GM19023 (cell line): ENCODE data around the gene STK11.
"Not testable (repeated sequence)": the region's sequence is repeated elsewhere in the genome, so short reads cannot be mapped to it uniquely, and the experiment has no call there.

ENCODE experiments used
- ATAC-seq: cut with Tn5 transposase; IDR thresholded peaks from one replicate; pipeline ENCODE4 v1.9.1; 2021; ENCODE audit warnings: mild to moderate bottlenecking, moderate library complexity; ENCODE audit not compliant: unreplicated experiment

STK11 gene

DNA sequence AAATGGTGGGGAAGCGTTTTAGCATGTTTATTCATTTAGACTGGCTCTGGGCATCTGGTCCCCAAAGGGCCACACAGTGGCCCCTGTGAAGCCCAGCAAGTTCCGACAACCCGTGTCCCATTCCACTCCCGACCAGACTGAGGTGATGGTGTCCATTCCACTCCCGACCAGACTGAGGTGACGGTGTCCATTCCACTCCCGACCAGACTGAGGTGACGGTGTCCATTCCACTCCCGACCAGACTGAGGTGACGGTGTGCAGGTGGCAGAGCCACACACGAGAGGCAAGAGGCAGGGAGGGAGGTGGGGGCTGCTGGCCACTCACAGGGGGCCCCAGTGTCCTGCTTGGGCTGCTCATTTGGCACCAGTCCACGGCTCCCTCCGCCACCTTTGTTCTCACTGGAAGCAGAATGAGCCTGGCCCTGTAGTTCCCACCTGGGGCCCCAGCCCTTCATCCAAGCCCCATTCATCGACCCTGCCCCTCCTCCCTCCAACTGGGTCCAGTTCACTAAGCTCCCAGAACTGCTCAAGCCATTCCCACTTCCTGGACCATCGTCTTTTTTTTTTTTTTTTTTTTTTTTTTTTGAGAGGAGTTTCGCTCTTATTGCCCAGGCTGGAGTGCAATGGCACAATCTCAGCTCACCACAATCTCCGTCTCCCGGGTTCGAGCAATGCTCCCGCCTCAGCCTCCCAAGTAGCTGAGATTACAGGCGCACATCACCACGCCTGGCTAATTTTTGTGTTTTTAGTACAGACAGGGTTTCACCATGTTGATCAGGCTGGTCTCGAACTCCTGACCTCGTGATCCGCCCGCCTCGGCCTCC, 40.9 kb downstream of the STK11 start:
- ATAC-seq = not testable (repeated sequence)

DNA sequence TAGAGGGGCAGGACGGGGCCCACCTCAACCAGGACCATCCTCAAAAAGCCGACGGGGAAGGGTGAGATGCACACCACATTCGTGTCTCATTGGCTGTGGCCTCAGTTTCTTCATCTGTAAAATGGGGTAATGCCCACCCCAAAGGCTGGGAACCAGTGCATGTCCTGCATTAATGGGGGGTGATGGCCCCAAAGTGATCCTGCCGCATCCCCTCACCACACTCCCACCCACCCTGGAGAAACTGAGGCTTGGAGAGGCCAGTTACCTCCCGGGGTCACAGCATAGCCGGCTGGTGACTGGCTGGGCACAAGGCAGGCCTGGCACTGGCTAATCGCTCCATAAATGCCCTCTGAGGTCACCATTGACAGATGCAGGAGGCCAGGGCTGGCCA, 42.2 kb downstream of the STK11 start:
- no peak for ATAC-seq

DNA sequence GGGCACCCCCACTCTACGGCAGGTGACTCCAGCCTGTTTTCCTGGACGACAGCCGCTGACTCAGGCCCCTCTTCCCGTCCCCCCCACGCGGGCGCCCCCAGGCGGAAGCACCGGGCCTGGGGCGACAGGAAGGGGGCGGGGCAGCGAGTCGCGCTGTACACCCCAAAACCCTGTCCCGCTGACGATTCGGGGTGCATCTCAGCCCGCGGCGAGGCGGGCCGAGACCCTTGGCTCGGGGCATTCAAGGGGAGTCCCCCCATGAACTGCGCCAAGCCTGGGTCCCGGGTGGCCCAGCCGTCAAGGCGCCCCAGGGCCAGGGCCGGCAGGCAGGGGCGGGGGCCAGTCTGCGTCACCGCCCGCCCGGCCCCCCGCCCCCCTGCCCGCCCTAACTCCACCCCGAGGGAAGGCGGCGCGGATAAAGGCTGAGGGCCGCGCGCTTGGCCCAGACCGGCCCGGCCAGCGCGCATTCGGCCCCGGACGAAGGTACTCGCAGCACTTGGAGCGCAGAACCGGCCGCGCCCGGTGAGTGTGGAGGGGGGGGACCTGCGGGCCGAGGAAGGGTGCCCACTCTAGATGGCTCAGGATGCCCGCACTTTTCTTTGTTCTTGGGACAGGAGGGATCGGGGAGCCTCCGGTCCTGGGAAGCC, 42.7 kb downstream of the STK11 start, which contains the start of gene MIDN:
Gene MIDN, plus strand, starts transcription at position 445 of the 647 bp plus-strand sequence. CDS start 1,714 bp downstream, outside the sequence.
- ATAC-seq = peak; percentile 22

DNA sequence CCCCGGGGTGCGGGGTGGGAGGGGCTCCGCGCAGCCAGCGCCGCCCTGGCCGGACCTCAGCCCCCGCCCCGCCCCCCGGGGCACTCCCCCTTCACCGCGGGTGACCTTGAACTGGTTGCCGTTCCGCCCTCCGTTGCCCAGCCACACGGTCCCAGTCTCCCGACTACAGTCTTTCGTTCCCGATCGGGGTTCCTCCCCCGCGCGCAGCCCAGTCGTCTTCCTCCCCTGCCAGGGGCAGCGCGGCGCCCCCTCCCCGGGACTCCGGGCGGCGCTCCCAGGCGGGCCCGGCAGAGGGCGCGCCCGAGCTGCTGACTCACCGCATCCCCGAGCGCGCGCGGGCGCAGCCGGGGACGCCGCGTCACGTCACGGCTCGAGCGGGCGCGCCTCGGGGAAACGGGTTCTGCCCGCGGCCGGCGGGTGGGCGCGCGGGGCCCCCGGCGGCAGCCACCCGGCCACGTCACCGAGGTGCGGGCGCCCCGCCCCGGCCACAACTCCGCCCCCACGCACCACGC, 43.3 kb downstream of the STK11 start:
- peak; percentile 37 for ATAC-seq

DNA sequence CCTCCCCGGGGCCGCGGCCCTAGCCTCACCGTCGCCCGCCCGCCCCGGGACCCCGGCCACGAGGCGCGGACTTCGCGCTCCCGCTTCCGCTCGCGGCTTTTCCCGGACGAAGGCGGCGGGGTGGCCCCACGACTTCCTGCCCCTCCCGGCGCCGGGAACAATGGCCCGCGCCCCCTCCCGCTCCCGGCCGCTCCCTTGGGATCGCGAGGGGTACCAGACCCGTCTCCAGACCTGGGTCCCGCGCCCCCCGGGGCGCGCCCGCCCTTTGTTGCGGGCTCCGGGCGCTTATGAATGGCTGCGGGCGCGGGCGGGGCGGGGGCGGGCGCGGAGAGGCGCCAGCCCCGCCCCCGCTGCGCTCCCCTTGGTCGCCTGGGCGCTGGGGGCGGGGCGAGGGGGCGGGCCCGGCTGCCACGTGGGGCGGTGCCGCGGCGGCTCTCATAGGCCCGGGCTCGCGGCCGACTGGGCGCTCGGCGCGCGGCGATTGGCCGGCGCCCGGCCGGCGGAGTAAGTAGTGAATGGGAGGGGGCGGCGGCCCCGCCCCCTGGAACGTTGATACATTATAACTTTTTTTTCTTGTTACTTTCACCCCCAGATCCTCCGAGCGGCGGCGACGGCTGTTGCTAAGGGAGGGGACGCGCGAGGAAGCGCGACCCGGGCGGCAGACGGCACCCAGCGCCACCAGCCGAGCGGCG, 43.9 kb downstream of the STK11 start:
- peak; percentile 37 for ATAC-seq

DNA sequence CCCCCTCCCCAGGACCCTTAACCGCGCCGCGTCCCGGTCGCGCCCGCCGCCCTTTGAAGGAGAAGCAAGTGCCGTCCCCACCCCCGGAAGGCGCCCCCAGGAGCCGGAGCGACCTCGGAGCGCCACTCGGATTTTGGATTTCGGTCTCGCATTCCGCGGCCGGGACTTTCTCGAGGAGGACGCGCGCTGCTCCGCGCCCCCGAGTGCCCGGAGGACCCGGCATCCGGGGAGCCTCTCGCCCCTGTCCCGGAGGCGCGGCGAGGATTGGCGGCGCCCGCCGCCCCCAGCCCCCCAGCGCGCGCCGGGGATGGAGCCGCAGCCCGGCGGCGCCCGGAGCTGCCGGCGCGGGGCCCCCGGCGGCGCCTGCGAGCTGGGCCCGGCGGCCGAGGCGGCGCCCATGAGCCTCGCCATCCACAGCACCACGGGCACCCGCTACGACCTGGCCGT, 44.4 kb downstream of the STK11 start:
- ATAC-seq = no peak

DNA sequence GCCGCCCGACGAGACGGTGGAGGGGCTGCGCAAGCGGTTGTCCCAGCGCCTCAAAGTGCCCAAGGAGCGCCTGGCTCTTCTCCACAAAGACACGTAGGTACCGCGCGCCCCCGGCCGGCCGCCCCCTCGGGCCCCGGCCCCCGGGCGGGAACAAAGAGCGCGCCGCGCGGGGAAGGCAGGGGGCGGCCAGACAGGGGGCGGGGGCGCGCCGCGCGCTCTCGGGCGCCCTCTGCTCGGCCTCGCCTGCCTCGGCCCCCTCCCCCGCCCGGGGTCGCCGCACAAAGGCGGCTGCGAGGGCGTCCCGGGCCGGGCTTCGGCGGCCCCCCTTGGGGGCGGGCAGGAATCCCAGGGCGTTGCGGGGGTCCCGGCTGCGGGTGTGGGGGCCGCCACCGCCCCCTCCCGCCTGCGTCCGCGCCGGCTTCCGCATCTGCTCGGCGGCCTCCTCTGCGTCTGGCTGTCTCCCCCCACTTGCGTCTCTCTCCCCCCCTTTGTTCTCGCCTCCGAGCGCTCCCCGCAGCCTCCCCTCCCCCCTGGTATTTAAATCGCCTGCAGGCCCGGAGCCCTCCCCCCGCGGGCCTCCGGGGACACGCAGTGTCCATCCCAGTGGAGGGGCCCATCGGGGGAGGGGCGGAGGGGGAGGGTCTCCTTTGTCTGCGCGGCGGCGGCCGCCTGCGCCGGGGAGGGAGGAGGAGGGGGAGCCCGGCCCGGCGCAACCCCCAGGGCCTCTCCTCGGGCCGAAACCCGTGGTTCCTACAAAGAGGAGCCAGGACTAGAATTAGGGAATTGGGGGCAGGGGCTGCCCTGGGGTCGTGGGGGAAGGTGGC, 45.1 kb downstream of the STK11 start:
- ATAC-seq = no peak

DNA sequence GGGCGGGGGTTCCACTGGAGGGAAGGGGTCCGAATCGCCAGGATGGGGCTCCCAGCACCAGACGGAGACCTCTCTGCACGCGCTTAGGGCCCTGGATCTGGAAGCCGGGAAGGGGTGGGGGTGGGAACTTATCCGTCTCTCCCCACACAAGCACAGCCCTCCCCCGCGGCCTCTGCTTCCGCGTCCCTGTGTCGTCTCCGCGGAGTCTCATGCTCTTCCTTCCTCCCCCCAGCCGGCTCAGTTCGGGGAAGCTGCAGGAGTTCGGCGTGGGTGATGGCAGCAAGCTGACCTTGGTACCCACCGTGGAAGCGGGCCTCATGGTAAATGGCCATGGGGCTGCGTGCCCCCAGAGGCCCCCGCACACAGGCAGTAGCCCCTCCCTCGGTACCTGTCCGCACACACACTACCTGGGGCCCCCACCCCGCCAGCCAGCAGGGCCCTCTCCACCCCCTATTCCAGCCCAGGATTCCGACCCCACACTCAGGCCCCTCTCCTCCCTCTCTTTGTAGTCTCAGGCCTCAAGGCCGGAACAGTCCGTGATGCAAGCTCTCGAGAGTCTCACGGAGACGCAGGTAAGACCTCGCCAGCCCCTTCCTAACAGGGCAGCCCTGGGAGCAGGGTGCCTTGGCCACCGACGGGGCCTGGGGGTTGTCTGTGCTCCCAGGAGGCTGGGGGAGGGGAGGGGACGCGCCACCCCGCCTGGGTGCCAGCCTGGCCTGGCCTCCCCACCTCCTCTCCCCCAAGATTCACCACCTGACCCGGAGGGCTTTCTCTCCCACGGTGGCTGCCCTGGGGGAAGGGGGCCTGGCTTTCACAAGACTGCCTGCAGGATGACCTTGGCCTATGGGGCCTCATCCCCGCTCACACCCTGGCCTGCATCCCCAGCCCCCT, 46.0 kb downstream of the STK11 start:
- ATAC-seq = no peak

DNA sequence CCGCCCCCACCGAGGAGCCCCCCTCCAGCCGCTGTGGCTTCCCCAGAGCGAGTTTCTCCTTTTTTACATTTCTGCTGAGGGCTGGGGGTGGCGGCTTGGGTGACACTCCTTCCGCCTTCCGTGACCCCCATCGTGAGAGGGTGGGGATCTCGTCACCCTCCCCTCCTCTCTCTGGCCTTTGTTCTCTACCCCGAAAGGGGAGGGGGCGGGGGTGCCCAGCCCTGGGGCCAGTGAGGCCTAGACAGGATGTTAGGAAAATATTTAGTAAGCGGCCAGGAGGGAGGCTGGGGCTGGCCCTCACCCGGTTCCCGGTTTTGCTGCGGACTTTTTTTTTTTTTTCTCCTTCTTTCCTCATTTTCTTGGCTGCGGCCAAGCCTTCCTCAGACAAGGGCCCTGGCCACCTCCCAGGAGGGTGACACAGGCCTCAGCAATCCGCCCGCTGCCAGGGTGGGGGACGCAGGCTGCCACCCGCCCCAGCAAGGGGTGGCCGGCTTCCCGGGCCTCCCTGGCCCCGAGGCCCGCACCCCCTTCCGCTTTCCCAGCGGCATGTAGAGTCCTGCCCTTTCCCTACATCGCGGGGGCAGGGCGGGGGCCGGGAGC, 46.7 kb downstream of the STK11 start:
- no peak for ATAC-seq

DNA sequence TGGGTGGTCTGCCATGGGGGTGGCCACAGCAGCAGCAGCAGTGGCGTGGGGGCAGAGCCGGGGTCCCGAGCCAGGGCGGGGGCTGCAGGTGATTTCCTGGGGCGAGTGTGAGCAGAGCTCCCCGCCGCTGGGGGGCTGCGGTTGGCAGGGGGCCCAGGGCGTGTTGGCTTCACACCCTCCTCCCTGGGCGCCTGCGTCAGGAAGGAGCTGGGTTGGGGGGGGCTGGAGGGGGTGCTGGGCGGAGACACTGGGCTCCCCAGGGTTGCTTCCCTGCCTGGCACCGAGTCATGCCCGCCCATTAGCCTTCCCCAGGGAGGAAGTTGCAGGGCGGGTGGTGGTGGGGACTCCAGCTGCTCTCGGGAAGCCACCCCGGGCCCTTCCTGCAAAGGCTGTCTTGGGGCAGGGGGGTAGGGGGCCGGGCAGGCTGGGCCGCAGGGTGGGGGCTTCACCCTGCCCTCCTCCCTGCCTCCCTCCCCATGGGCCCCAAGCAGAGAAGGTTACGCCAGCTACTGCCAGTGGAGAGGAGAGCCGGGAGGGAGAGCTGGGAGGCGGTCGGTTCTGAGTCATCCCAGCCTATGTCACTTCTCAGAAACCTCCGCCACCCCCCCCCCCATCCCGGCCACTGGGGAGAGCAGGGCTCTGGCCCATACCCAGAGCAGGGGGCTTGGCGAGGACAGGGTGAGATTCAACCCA, 47.4 kb downstream of the STK11 start:
- no peak for ATAC-seq

DNA sequence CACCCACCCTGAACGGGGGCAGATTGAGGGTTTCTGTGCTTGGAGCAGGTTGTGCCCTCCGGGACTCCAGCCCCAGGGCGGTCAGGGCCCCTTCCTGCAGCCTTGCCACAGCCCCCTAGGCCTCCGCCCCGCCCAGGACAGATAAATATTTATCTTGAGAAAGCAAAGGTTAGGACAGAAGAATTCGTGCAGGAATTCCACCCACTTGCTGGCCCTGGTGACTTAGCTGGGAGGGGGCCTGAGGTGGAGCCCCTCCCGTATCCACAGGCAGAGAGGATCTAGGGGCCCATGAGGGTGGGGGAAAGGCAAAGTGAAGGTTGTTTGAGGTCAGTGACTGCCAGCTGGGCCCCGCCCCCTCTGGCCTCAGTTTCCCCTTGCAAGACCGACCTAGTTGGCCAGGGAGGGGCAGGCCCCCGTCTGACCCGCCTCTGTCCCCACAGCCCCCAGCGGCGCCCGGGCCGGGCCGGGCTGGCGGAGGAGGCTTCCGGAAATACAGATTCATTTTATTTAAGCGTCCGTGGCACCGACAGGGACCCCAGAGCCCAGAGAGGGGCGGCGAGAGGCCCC, 48.0 kb downstream of the STK11 start:
- no peak for ATAC-seq

DNA sequence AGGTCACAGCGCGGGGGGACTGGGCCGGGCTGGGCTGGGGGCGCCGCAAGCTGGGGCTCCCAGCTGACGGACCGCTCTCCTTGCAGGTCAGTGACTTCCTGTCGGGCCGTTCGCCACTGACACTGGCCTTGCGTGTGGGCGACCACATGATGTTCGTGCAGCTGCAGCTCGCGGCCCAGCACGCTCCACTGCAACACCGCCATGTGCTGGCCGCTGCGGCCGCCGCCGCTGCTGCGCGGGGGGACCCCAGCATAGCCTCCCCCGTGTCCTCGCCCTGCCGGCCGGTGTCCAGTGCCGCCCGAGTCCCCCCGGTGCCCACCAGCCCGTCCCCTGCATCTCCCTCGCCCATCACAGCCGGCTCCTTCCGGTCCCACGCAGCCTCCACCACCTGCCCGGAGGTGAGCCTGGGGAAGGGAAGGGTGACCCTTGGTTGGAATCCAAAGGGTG, 48.5 kb downstream of the STK11 start:
- no peak for ATAC-seq

DNA sequence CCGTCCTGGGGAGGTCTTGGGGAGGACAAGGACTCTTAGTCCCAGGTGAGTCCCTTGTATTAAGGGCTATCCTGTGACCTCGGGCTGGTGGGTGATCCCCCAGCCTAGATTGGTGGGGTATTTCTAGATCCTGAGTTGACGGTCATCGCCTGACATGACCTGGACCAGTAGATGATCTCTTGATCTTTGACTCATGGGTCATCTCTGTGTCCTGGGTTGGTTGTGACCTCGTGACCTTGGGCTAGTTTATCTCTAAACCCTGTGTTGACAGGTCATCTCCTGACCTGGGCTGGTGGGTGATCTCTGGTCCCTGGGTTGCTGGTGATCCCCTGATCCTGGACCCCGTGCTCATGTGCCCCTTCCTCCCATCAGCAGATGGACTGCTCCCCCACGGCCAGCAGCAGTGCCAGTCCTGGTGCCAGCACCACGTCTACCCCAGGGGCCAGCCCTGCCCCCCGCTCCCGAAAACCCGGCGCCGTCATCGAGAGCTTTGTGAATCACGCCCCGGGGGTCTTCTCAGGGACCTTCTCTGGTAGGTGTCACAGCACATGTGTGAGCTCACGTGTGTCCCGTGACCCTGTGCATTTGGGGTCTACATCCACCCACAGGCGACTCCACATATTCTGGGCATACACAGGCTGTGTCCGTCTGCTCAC, 49.1 kb downstream of the STK11 start:
- ATAC-seq = no peak

DNA sequence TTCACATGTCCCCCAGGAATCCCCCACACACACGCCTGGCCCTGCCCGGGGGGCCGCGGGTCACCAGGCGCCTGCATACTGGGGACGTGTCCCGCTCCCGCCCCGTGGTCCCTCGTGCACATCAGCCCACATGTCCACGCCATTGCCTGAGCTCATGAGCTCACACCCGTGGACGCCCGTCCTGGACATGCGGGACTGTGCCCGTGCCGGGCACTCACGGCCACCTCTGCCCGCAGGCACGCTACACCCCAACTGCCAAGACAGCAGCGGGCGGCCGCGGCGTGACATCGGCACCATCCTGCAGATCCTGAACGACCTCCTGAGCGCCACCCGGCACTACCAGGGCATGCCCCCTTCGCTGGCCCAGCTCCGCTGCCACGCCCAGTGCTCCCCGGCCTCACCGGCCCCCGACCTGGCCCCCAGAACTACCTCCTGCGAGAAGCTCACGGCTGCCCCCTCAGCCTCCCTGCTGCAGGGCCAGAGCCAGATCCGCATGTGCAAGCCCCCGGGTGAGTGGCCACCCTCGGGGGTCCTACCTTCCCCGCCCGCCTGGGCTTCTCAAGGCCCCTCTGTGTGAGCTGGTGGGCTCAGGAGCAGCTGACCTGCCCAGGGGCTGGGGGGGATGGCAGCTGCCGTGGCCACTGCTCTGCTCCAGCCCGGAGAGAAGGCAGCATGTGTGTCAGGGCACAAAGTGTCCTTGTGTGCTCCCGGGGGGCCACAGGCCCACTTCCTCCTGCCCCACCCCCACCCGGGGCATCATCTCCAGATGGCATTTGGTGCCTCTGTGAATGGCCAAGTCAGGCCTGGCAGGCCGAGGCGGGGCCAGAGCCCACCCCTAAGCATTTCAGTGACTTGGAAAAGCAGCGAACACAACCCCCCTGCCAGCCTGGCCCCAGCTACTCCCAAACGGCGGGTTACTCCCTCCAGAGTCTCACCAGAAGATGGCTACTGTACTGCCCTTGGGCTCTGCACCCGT, 49.9 kb downstream of the STK11 start:
- ATAC-seq = no peak

DNA sequence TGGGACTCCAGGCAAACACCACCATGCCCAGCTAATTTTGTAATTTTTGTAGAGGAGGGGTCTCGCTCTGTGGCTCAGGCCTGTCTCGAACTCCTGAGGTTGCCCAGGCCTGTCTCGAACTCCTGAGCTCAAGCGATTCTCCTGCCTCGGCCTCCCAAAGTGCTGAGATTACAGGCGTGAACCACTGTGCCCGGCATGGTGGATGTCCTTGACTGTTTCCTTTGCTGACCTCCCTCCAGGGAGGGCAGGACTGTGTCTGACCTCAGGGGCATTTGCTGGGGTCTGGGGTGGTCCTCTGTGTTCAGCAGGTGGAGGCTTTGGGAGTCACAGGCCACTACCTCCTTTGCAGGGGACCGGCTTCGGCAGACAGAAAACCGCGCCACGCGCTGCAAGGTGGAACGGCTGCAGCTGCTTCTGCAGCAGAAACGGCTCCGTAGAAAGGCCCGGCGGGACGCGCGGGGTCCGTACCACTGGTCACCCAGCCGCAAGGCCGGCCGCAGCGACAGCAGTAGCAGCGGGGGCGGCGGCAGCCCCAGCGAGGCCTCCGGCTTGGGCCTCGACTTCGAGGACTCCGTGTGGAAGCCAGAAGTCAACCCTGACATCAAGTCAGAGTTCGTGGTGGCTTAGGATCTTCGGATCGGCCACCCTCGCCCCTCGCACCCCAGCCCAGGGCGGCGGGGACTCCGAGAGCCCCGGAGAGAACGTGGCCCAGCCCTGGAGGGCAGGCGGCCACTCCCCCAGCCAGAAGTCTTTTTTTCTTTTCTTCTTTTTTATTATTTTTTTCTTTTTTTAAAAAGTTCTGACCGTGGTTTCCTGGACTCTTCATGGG, 51.3 kb downstream of the STK11 start:
- ATAC-seq = no peak
